ENCODE results near the gene P2RY2. TPM values are rescaled to one million over a fixed set of nuclear protein-coding genes. Genes with fewer than 3 reads are reported as not detected.
A peak's percentile ranks its signal among the peaks of the same experiment; 100 is the strongest.

The P2RY2 gene
- total and polyA plus RNA-seq, 2 of the 8 experiments (the other 6 are each of a cell fraction or from before 2014, with no cell fraction given), result 1.0 to 1.5 TPM

DNA sequence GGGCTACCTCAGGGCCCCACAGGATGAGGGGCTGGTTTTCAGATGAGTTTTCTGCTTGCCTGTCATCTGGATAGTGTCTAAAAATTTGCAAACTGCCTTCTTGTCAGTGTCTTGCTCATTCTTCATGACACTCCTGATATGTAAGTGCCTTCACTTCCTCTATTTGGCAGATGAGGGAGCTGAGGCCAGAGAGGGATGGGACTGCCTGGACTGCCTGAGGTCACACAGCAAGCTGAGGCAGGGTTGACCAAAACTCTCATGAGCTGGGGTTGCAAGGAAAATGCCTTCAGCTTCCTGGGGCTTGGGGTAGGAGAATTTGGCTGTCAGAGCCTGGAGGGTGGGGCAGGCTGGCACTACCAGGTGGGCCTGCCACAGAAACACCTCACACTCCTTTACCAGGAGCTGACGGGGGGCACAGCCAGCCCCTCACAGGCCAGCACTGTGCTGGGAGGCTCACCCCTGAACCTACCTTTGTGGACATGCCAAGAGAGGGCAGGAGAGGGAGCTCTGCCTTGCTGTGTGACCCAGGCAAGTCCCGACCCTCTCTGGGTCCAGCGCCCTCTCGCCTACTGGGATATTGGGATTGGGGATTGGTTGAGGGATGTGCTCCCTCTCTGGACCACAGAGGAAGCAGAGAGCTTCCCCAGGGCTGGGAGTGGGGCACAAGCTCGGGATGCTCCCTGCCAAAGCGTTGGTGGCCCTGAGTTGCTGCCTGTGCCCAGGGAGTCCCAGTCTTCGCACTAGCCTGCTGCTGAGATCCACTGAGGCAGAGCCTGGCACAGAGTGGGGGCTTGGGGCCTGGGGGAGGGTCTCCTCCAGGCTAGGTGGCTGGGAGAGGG is 52.2 kb downstream of the P2RY2 start:
- H3K4me2 ChIP-seq (ENCODE audit: insufficient read depth in 1 of 2, low read depth in 2 of 2, low read length in 2 of 2), result peak overlapping the region in 1 of 2 experiments; percentile 16; a peak in 1 of 4 replicates
- H2AK5ac ChIP-seq (ENCODE audit: low read depth, low read length), result no peak overlapping the region
- H3K23me2 ChIP-seq (ENCODE audit: low read depth, low read length), result no peaks in the 10 kb centered on the region
- no peaks in the 10 kb centered on the region for H3K36me3 ChIP-seq (ENCODE audit: control insufficient read depth in 2 of 4, insufficient read depth in 4 of 4, low read length in 3 of 4)
- 0 out of 2 replicates have a peak overlapping the region, but pooled peaks have one; percentile 12 for H4K8ac ChIP-seq (ENCODE audit: extremely low read depth, insufficient read depth, low read length)
- no peak for FAIRE-seq
- no peak for DNase-seq (ENCODE audit: low read depth in 1 of 2, low spot score in 2 of 2)
- CTCF ChIA-PET (ENCODE audit: partially characterized antibody), result interaction anchor here (0.6 to 16.5 kb wide), 17 partner anchors 8 to 438 kb away, joined by 3 to 173 read pairs (median 3); no protein-coding TSS in a partner anchor
- 0 out of 2 replicates have a peak overlapping the region, but pooled peaks have one; percentile 74 for H2BK15ac ChIP-seq (ENCODE audit: low read length)
- no peaks in the 10 kb centered on the region for H3K79me2 ChIP-seq (ENCODE audit: control insufficient read depth in 1 of 2, insufficient read depth in 2 of 2, low read length in 2 of 2)
- H2BK20ac ChIP-seq (ENCODE audit: low read length), result no peak overlapping the region
- peaks cover 0 to 5% (median 2%) of the 10 kb centered on the region in 4 experiments; a peak in 4 of 7 replicates for H3K27me3 ChIP-seq (replicated peaks in 1 of 4; ENCODE audit: control insufficient read depth in 3 of 4, extremely low read depth in 1 of 4, insufficient read depth in 3 of 4, low read length in 3 of 4)
- TF ChIP-seq, protein P1, sequence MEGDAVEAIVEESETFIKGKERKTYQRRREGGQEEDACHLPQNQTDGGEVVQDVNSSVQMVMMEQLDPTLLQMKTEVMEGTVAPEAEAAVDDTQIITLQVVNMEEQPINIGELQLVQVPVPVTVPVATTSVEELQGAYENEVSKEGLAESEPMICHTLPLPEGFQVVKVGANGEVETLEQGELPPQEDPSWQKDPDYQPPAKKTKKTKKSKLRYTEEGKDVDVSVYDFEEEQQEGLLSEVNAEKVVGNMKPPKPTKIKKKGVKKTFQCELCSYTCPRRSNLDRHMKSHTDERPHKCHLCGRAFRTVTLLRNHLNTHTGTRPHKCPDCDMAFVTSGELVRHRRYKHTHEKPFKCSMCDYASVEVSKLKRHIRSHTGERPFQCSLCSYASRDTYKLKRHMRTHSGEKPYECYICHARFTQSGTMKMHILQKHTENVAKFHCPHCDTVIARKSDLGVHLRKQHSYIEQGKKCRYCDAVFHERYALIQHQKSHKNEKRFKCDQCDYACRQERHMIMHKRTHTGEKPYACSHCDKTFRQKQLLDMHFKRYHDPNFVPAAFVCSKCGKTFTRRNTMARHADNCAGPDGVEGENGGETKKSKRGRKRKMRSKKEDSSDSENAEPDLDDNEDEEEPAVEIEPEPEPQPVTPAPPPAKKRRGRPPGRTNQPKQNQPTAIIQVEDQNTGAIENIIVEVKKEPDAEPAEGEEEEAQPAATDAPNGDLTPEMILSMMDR (IDR thresholded peaks at IDR 0.05; ENCODE audit: control extremely low read depth in 1 of 3, insufficient read depth in 1 of 3, low read depth in 1 of 3, low read length in 3 of 3), result peak in 2 of 3 experiments; percentile 1 to 10; a peak in 2 of 4 replicates
- peak; percentile 70; the same call in 1 of the 2 replicates for TF ChIP-seq RBBP5 (IDR thresholded peaks at IDR 0.05; ENCODE audit: borderline replicate concordance, low read depth, low read length)
- no peak for TF ChIP-seq SP2 (IDR thresholded peaks at IDR 0.05; ENCODE audit: low read length)
- no peak overlapping the region for H3K4ac ChIP-seq (replicated peaks; ENCODE audit: insufficient read length, low read depth, low read length)
- H3K9ac ChIP-seq (replicated peaks in 1 of 4; ENCODE audit: extremely low read depth in 1 of 4, low read depth in 3 of 4, low read length in 3 of 4), result no peak overlapping the region; a peak in 1 of 7 replicates
- H3K4me1 ChIP-seq (replicated peaks in 1 of 4; ENCODE audit: control insufficient read depth in 3 of 4, insufficient read depth in 4 of 4, low read length in 3 of 4), result peaks cover 0 to 15% (median 9%) of the 10 kb centered on the region in 4 experiments; a peak in 5 of 7 replicates
- H2BK12ac ChIP-seq (ENCODE audit: low read depth, low read length), result peak overlapping the region; percentile 53; the same call in 1 of the 2 replicates
- H3K23ac ChIP-seq (ENCODE audit: insufficient read length), result no peak overlapping the region
- H3K27ac ChIP-seq (ENCODE audit: low read depth, low read length), result no peak overlapping the region
- H3K56ac ChIP-seq (replicated peaks; ENCODE audit: insufficient read length, low read depth, low read length), result no peak overlapping the region
- H2AFZ ChIP-seq (ENCODE audit: low read length), result no peak overlapping the region
- peak overlapping the region; percentile 49 for H4K91ac ChIP-seq (replicated peaks; ENCODE audit: insufficient read length, low read length)
- no peak overlapping the region for H3K4me3 ChIP-seq (ENCODE audit: extremely low read depth in 1 of 4, insufficient read depth in 2 of 4, low read depth in 3 of 4, low read length in 4 of 4)
- H3K14ac ChIP-seq (ENCODE audit: insufficient read length), result no peak overlapping the region
- H3K79me1 ChIP-seq (ENCODE audit: low read depth, low read length), result 0 out of 2 replicates have a peak, but pooled peaks cover 3% of the 10 kb centered on the region
- peaks cover 0 to 1% of the 10 kb centered on the region in 2 experiments for H4K20me1 ChIP-seq (replicated peaks in 1 of 2; ENCODE audit: control insufficient read depth in 1 of 2, insufficient read depth in 2 of 2, low read length in 2 of 2)
- no peak overlapping the region for H2BK120ac ChIP-seq (replicated peaks; ENCODE audit: low read depth, low read length)
- no peak overlapping the region for H4K5ac ChIP-seq (ENCODE audit: insufficient read length, low read depth, low read length)
- WGBS, 2 experiments (ENCODE audit: extremely low coverage in 1 of 2, insufficient coverage in 1 of 2, insufficient read length in 1 of 2, insufficient replicate concordance in 2 of 2, low coverage in 1 of 2, low lambda C conversion rate in 2 of 2, missing lambda C conversion rate in 1 of 2), result 84% methylated on average over 7 of the region's 7 CpGs; no CpG with 5 or more reads in 1 of the 2 experiments
- H2BK5ac ChIP-seq (ENCODE audit: low read depth, low read length), result peak overlapping the region; percentile 48
- H3K18ac ChIP-seq (ENCODE audit: extremely low read depth, low read length), result peak overlapping the region; percentile 75; the same call in 1 of the 2 replicates
- POLR2A ChIA-PET (ENCODE audit: partially characterized antibody), result interaction anchor here (1.7 kb wide), 1 partner anchor 27 kb away, joined by 3 read pairs; no protein-coding TSS in a partner anchor
- no peaks in the 10 kb centered on the region for H3K9me3 ChIP-seq (ENCODE audit: insufficient read depth in 2 of 2, low read depth in 1 of 2, low read length in 1 of 2)
